ENCODE results near the gene HPS6.
"Not testable (repeated sequence)": the region's sequence is repeated elsewhere in the genome, so short reads cannot be mapped to it uniquely, and the experiment has no call there.

The HPS6 gene

DNA sequence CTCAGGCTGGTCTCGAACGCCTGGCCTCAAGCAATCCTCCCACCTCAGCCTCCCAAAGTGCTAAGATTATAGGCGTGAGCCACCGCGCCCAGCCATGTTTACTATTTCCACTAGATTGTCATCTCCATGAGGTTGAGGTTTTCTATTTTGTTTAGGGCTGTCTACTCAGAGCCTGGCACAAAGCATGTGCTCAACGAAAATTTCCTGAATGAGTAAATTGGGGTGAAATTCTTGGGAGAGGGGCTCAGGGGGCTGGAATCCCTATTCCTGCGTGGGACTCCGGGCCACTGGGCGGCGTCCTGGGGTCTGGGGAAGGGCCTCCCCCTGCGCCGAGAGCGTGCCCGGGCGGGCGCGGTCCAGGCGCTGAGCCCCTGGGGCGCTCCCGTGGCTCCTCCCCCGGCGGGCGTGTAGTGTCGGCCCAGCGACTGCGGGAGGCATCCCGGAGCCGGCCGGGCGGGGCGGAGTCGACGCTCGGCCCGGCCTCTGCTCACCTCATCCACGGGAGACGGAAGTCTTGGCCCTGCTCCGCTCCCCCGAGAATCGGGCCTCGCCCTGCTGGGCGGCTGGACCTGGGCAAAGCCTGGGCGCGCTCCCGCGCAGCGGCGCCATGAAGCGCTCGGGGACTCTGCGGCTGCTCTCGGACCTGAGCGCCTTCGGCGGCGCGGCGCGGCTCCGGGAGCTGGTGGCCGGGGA lies at the start of gene HPS6:
Gene HPS6 (plus strand): TSS at position 482 of the 693 bp plus-strand sequence. CDS start 126 bp downstream, at position 608.
- peak; percentile 75 for DNase-seq

DNA sequence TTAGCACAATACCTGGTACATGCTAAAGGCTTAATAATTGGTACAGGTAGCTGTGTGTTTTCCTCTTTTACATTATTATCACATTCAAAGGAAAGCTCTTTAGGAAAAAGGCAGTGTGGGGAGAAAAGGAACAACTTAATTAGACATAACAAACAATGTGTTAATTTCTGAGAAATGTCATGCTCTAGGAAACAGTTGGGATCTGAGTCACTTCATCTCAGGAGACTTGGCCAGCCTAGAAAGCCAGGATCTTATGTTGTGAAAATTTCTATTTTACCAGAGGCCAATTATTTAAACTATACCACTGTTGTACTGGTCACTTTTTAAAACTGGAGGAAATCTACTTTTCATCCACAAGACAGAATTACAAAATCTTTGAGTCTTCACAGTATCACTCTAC lies 48.7 kb upstream of the HPS6 start:
- no peak for DNase-seq

DNA sequence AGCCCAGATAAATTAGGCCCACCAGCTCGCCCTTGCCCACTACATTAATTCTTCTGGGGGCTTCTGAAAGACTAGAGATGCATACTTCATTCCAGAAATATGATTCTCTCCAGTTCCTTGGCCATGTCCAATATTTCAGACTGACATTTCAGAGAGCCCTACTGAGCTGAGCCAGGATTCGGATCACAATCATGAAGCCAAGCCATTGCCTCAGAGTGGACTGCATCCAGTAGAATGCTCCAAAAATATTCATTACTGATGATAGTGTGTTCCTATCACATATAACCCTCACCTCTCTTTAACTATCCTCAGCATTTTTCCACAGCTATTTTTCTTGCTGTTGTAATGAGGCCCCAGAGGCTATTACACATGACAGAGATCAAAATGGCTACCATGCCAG lies 47.9 kb upstream of the HPS6 start:
- DNase-seq = no peak

DNA sequence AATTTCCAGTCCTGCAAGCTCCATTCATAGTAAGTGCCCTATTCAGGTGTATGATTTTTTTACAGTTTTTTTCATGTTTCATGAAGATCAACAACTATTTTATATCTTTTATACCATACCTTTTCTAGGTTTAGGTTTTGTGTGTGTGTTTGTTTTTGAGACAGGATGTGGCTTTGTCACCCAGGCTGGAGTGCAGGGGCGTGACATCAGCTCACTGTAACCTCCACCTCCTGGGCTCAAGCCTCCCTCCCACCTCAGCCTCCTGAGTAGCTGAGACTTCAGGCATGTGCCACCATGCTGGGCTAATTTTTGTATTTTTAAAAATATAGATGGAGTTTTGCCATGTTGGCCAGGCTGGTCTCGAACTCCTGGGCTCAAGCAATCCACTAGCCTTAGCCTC lies 44.2 kb upstream of the HPS6 start:
- no peak for DNase-seq

DNA sequence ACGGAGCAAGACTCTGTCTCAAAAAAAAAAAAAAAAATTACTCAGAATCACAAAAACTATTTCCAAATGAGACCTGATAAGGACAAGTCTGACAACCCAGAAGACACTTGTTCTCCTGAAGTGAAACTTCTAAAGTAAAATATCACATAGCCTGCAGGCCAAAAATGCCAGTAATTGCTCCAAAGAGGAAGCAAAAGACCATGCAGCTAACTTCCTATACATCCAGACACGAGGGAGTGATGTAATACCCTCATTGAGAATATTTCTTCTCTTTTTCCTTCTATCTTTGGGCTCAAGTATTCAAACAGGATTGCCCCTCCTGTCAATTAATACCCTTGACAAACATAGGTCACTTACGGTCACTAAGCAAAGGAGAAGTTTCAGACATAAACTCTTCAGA lies 40.4 kb upstream of the HPS6 start:
- DNase-seq = no peak

DNA sequence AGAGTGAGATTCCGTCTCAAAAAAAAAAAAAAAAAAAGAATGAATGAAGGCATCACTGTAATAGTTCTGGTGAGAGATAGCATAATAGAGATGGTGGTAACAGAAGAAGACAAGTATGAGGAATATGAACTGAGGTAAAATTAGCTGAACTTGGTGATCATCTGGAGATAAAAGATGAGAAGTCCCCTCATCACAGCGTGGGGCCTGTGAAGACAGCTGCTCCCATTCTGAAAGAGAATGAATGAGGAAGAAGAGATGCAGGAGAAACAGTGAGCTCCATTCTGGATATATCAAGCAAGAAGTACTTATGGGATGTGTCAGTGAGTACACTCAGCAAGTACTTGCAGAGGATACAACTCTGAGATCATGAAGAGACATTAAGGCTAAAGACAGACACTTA lies 37.9 kb upstream of the HPS6 start:
- no peak for DNase-seq

DNA sequence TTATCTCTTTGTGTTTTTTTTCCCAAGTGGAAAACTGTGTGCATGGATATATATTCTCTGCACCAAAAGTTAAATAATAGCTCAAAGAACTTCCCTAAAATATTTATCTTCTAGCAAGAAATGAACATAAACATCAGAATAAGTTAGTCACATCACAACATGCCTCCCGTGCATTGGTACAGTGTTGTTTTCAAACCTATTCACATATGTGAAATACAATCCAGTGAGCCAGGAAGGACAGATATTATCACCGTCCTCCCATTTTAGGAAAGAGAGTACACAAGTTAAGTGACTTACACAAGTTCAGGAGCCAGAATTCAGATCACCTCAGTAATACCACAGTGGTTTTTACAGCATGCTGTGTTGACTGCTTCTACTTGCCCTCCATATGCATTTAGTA lies 31.4 kb upstream of the HPS6 start:
- no peak for DNase-seq

DNA sequence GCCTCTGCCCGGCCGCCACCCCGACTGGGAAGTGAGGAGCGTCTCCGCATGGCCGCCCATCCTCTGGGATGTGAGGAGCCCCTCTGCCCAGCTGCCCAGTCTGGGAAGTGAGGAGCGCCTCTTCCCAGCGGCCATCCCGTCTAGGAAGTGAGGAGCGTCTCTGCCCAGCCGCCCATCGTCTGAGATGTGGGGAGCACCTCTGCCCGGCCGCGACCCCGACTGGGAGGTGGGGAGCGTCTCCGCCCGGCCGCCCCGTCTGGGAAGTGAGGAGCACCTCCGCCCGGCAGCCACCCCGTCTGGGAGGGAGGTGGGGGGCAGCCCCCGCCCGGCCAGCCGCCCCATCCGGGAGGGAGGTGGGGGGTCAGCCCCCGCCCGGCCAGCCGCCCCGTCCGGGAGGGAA lies 29.3 kb upstream of the HPS6 start:
- DNase-seq = not testable (repeated sequence)

DNA sequence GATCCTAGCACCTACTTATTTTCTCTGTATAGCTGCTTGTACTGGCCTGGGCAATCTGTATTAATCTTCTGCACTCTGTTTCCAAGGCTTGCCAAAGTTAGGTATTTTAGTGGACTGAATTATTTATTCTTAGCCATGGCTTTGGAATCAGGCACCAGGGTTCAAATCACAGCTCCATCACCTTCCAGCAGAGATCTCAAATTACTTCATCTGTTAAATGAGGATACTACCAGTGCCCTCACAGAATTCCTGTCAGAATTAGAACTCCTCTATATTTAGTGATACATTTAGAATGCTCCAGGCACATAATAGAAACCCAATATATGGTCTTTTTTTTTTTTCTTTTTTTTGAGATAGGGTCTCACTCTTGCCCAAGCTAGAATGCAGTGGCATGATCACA lies 26.7 kb upstream of the HPS6 start:
- DNase-seq = no peak

DNA sequence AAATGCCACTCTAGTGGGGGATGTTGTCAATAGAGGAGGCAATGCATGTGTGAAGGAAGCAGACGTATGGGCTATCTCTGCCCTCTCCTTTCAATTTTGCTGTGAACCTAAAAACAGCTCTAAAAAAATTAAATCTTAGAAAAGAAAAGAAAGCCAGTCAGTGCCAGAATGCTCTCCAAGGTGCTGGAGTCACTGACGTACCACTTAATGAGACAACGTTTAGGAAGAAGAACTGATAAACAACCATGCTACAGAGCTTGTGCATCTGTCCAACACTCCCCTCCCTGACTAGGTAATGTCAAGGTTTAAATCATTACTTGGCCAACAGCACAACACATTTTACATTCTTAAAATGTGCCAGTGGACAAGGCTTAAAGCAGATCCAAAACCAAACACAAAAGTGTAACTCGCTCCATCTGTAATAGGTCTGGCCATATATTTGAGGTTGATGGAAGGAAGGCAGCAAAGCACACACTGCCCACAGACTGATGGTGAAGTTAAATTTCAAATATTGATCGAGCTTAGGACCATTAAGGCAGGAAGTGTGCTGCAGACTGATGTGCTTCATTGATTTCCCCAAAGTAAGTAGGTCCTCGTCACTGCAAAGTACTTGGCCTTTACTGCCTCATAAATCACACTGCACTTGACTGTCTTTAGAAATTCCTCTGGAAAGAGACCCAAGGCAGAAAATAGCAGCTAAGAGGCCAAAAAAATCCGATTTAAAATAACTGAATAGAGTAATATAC lies 24.7 kb upstream of the HPS6 start:
- DNase-seq = no peak

DNA sequence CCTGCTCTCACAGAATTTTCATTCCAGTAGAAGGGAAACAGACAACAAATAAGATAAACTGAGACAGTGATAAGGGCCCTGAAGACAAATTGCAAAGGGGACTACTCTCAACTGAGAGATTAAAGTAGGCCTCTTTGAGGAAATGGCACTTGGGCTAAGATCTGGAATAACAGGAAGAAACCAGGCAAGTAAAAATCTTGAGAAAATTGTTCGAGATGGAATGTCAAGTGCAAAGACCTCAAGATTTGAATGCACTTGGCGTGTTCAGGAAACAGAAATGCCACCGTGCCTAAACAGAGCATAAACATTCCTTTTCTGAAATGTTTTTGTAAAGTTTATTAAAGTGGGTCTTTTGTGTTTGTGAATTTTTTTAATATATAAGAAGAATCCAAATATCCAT lies 19.9 kb upstream of the HPS6 start:
- DNase-seq = no peak

DNA sequence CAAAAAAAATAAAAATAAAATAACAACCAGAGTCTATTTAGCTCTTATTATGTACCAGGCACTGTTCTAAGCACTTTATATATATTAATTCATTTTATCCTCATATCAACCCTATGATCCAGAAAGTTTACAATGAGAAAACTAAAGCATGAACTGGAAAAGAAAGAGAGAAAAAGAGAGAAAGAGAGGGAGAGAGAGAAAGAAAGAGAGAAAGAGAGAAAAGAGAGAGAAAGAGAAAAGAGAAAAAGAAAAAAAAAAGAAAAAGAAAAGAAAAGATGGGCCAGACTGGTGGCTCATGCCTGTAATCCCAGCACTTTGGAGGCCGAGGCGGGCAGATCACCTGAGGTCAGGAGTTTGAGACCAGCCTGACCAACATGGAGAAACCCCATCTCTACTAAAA lies 19.1 kb upstream of the HPS6 start:
- no peak for DNase-seq

DNA sequence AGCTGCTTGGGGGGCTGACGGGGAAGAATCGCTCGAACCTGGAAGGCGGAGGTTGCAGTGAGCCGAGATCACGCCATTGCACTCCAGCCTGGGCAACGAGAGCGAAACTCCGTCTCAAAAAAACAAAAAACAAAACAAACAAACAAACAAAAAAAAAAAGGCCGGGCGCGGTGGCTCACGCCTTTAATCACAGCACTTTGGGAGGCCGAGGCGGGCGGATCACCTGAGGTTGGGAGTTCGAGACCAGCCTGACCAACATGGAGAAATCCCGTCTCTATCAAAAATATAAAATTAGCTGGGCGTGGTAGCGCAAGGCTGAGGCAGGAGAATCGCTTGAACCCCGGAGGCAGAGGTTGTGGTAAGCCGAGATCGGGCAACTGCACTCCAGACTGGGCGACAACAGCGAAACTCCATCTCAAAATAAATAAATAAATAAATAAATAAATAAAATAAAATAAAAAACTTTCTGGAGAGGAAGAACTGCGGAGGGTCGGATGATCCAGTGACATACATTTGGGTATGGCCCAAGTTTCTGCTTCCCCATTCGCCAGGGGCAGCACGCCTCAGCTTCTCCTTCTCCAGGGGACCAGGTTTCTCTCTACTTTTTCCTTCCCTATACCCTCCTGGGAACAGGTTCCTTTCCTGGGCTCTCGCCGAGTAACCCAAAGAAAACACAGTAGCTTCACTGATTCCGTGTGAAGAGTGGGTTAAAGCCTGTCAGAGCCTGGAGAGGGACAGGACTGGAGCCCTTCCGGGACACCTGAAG lies 10.1 kb upstream of the HPS6 start:
- not testable (repeated sequence) for DNase-seq

DNA sequence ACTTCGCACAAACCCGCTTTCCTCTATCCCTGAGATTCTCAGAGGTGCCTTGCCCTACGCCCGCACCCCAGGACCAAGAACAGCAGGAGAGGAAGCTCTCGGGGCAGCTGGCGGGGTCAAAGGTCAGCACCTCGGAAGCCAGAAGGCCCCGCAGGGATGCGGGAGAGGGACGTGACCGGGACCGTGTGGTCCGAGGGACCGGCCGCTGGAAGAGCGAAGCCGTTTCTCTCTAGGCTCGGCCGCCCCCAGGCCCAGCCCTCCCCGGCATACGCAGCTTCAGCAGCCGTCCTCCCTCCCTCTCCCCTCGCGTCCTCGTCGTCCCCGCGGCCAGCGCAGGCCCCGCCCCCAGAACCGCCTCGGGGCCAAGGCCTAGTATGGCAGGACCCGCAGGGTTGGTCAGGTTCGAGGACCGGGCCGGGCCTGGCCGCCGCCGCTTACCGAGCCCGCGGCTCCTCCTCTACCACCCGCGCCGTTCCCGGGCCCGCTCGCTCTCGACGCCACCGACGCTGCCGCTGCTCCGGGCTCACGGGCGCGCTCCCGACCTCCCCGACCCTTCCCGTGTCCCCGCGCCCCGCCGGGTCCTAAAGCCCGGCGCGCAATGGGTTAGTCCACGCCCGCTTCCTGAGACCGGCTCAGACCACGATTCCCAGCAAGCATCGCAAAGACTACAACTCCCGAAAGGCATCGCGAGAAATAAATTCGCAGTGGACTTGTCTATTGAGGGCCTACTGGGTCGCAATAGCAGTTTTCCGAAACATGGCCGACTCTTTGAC lies 9.3 kb upstream of the HPS6 start, which contains the start of gene ARMH3:
Gene ARMH3 (minus strand): TSS at position 527 of the 773 bp plus-strand sequence. CDS start 16,059 bp downstream, outside the sequence.
- DNase-seq = peak; percentile 89

DNA sequence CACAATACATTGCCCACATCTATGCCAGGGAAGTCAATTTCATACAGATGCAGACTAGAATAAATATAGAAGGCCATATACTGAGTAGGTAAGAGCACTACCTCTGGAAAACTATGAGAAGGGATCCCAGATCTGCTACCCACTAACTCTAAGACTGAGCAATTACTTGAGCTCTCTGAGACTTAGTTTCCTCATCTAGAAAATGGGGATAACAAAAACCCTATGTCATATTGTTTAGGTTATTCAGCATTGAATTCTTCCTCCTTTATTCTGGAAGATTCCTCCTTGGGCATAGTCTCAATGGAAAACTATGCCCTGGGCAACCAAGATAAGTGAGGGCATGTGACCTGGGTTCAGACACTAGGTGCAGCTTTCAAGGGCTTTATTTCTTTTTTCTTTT lies 5.2 kb upstream of the HPS6 start:
- DNase-seq = no peak

DNA sequence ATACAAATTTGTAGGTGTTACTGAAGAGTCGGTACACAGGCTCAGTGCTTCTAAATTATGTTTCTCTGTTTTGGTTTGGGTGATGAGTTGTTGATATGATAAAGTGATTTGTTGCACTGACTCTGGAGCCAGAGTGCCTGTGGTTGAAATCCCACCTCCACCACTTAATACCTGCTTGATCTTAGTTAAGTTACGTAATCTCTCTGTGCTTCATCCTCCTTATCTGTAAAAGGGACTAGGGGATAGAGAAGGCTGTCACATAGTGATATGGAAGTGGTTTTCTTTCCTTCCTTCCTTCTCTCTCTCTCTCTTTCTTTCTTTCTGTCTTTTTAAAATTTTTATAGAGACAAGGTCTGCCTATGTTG lies 664 bp upstream of the HPS6 start:
- no peak for DNase-seq

DNA sequence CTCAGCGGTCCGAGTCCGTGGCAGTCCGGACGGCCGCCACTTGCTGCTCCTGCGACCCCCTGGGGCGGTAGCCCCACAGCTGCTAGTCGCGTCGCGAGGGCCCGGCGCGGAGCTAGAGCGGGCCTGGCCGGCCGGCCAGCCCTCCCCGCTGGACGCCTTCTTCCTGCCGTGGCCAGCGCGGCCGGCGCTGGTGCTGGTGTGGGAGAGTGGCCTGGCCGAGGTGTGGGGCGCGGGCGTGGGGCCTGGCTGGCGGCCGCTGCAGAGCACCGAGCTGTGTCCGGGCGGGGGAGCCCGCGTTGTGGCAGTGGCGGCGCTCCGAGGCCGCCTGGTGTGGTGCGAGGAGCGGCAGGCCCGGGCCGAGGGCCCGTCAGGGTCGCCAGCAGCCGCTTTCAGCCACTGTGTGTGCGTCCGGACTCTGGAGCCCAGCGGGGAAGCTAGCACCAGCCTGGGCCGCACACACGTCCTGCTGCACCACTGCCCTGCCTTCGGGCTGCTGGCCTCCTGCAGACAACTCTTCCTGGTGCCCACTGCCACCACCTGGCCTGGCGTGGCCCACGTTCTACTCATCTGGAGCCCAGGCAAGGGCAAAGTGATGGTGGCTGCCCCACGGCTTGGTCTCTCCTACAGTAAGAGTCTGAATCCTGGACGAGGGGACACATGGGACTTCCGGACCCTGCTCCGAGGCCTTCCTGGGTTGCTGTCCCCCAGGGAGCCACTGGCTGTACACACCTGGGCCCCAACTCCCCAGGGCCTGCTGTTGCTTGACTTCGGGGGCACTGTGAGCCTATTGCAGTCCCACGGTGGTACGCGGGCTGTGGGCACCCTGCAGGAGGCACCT lies 631 bp downstream of the HPS6 start:
- DNase-seq = no peak

DNA sequence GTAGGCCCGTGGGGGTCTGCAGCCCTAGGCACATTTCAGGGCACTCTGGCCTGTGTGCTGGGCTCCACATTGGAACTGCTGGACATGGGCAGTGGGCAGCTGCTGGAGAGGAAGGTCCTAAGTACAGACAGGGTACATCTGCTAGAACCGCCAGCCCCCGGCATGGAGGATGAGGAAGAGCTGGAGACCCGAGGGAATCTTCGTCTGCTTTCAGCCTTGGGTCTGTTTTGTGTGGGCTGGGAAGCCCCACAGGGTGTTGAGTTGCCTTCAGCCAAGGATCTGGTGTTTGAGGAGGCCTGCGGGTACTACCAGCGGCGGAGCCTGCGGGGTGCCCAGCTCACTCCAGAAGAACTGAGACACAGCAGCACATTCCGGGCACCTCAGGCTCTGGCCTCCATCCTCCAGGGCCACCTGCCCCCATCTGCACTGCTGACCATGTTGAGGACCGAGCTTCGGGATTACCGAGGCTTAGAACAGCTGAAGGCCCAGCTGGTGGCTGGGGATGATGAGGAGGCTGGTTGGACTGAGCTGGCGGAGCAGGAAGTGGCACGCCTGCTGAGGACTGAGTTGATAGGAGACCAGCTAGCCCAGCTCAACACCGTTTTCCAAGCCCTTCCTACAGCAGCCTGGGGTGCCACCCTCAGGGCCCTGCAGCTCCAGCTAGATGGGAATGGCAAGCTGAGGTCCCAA lies 1.4 kb downstream of the HPS6 start:
- no peak for DNase-seq

DNA sequence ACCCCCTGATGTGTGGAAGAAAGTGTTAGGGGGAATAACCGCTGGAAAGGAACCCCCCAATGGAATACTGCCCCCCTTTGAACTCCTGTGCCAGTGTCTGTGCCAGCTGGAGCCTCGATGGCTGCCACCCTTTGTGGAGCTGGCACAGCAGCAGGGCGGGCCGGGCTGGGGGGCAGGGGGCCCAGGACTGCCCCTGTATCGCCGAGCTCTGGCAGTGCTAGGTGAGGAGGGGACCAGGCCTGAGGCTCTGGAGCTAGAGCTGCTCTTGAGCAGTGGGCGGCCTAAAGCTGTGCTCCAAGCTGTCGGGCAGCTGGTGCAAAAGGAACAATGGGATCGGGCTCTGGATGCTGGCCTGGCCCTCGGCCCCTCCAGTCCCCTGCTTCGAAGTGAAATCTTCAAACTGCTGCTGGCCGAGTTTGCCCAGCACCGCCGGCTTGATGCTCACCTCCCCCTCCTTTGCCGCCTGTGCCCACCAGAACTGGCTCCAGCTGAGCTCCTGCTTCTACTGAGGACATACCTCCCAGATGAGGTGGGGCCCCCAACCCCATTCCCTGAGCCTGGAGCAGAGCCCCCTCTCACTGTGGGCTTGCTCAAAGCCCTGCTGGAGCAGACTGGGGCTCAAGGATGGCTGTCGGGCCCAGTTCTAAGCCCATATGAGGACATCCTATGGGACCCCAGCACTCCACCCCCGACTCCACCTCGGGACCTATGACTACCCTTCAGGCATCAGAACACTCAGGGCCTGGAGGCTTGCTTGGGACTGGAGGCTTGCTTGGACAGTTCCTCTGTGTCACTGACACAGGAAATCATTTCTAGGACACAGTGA lies 2.2 kb downstream of the HPS6 start:
- DNase-seq = no peak

DNA sequence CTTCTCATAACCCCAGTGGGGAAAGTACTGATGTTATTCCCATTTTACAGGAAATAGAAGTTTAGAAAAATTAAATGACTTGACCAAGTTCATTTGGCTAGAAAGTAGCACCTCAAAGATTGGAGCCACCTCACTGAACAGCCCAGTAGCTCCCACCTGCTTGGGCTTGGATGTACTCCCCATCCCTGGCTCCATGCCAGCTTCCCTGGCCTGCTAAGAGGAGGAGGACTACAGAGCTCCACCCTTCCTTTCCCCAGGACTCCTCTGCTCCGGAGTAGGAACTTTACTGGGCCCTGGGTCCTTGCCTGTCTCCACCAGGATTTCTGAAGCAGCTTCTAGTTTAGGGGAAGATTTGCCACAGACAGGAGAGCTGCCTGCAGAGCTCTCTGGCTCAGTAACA lies 3.1 kb downstream of the HPS6 start:
- DNase-seq = no peak

DNA sequence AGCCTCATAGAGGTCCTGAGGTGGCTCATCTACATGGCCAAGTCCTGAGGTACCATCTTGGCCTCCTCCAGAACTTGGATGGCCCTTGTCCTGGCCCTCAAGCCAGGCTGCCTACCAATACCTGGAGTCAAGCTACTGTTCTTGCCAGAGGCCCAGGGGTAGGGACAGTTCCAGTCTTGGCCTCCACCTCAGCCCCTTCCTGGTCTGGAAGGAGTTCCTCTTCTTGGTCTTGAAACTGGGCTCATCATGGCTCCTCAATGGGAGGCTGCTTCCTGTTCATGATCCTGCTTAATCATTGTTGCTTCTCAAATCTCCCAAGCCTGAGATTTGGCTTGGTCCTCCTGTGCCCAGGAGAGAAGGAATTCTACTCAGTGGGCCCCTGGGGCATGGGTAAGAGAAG lies 3.9 kb downstream of the HPS6 start:
- no peak for DNase-seq

All from NCI-H2171 treated with DMSO at 0.1 percent for 48 hours (cell line).